Bronchial epithelial cell (primary cell): ENCODE measurements around the gene ELL3. TPM values are rescaled to one million over a fixed set of nuclear protein-coding genes. Genes with fewer than 3 reads are reported as not detected.

Source experiments
- DNase-seq: peaks from one replicate; pipeline ENCODE4 v3.0.0-alpha.2; 2010; ENCODE audit warnings: low read depth
- FAIRE-seq: peaks from 2 replicates; lab custom pipeline; 2011; peaks lifted over from hg19 to GRCh38; lab: Jason Lieb, UNC
- H3K27me3 ChIP-seq: 2 replicates; pipeline ENCODE4 v1.5.1; 2011; ENCODE audit warnings: low read length; ENCODE audit not compliant: control insufficient read depth, insufficient read depth
- H3K36me3 ChIP-seq: 2 replicates; pipeline ENCODE4 v1.5.1; 2011; ENCODE audit warnings: low read length; ENCODE audit not compliant: control insufficient read depth, insufficient read depth
- H3K4me3 ChIP-seq: 2 replicates; pipeline ENCODE4 v1.5.1; 2011; ENCODE audit warnings: mild to moderate bottlenecking, low read depth, low read length, control low read depth
- total RNA-seq: library from RNA; depleted of rRNA; stranded (reverse); fragments of >200 nt; gene quantifications from 2 replicates; pipeline ENCODE4 v1.2.1, GENCODE V29; 2014
- TF ChIP-seq, protein P1 (sequence below): IDR thresholded peaks from 2 replicates; pipeline ENCODE4 v1.5.1; 2011; ENCODE audit warnings: mild to moderate bottlenecking, moderate library complexity, low read length, control low read depth, inconsistent platforms; ENCODE audit not compliant: insufficient read depth, severe bottlenecking

The ELL3 gene
- total RNA-seq, 1 donor from 2014 or later, result 23.2 TPM

DNA sequence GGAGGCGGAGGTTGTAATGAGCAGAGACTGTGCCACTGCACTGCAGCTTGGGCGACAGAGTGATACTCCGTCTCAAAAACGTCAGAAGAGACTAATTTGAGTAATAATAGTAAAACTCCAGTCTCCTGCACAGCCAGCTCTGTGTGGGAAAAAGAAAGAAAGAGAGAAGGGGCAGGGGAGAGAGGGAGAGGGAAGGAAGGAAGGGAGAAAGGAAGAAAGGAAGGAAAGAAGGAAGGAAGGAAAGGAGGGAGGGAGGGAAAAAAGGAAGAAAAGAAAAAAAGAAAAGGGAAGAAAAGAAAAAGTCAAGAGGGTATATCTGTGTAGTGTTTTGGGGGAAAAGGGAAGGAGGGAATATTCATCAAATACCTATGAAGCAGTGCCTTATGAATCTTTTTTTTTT is 53.6 kb downstream of the ELL3 start:
- Histone ChIP-seq H3K27me3 (no peaks in the 10 kb centered on the region), H3K36me3 (no peaks in the 10 kb centered on the region), H3K4me3 (no peak overlapping the region)
- DNase-seq (no peak), FAIRE-seq (no peak)
- TF ChIP-seq, protein P1, sequence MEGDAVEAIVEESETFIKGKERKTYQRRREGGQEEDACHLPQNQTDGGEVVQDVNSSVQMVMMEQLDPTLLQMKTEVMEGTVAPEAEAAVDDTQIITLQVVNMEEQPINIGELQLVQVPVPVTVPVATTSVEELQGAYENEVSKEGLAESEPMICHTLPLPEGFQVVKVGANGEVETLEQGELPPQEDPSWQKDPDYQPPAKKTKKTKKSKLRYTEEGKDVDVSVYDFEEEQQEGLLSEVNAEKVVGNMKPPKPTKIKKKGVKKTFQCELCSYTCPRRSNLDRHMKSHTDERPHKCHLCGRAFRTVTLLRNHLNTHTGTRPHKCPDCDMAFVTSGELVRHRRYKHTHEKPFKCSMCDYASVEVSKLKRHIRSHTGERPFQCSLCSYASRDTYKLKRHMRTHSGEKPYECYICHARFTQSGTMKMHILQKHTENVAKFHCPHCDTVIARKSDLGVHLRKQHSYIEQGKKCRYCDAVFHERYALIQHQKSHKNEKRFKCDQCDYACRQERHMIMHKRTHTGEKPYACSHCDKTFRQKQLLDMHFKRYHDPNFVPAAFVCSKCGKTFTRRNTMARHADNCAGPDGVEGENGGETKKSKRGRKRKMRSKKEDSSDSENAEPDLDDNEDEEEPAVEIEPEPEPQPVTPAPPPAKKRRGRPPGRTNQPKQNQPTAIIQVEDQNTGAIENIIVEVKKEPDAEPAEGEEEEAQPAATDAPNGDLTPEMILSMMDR, result no peak

Other genes with a start within 250 kb of the ELL3 start
- 46.1 and 85.3 TPM in 2 replicates for gene PPIP5K1, start 186.8 kb downstream of the ELL3 start, total RNA-seq
- gene CKMT1B, start 182.9 kb downstream of the ELL3 start, total RNA-seq, result 19.0 and 43.7 TPM in 2 replicates
- gene STRC, start 158.2 kb downstream of the ELL3 start, total RNA-seq, result 0.38 and 0.53 TPM in 2 replicates
- gene CATSPER2, start 128.1 kb downstream of the ELL3 start, total RNA-seq, result 4.7 TPM in 2 replicates
- 15.3 and 38.8 TPM in 2 replicates for gene CKMT1A, start 83.1 kb downstream of the ELL3 start, total RNA-seq
- gene PDIA3, start 30.5 kb downstream of the ELL3 start, total RNA-seq, result 115 and 130 TPM in 2 replicates
- 286 and 340 TPM in 2 replicates for gene SERF2, start 15.4 kb upstream of the ELL3 start, total RNA-seq
- gene SERINC4, start 23.3 kb upstream of the ELL3 start, total RNA-seq, result 0.13 TPM in 1 of 2 replicates, not detected in the other
- gene HYPK, start 23.6 kb upstream of the ELL3 start, total RNA-seq, result 6.8 and 9.0 TPM in 2 replicates
- 20.8 and 30.3 TPM in 2 replicates for gene MFAP1, start 47.7 kb upstream of the ELL3 start, total RNA-seq
- gene WDR76, start 50.0 kb upstream of the ELL3 start, total RNA-seq, result 1.2 and 2.1 TPM in 2 replicates